ENCODE results near the gene INTS11. TPM values are rescaled to one million over a fixed set of nuclear protein-coding genes. Genes with fewer than 3 reads are reported as not detected.

The INTS11 gene
- total and polyA plus RNA-seq, 2 of the 13 experiments (the other 11 are each of a cell fraction or from before 2014, with no cell fraction given), result 52.8 to 94.8 TPM

DNA sequence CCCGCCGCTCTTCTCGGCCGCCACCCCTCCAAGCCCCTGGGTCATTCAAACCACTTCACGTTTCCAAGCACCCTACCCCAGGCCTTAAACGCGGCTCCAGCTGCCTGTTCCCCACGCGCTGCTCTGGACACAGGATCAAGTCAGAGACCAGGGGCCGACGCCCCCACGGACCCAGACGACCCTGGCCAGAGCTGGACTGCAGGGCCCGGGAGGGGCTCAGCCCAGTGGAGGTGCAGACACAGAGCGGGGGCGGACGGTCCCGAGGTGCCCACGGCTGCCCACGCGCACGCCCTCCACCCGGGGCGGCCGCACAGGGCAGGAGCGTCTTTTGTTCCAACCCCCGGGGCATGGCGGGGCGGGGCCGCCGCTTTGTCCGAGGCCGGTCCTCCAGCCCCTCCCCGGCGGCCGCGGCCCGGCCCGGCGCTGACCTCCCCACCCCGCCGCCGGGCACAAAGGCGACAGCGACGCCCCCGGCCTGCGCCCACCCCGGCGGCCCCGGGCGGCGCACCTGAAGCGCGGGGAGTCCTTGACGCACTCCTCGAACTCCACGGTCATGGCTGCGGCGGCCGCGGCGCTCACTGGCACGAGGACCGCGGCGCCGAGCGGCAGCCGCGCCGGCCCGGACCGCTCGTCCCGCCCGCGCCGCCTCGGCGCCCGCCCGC is 17.1 kb downstream of the INTS11 start (continued):
- TF ChIP-seq, protein P1, sequence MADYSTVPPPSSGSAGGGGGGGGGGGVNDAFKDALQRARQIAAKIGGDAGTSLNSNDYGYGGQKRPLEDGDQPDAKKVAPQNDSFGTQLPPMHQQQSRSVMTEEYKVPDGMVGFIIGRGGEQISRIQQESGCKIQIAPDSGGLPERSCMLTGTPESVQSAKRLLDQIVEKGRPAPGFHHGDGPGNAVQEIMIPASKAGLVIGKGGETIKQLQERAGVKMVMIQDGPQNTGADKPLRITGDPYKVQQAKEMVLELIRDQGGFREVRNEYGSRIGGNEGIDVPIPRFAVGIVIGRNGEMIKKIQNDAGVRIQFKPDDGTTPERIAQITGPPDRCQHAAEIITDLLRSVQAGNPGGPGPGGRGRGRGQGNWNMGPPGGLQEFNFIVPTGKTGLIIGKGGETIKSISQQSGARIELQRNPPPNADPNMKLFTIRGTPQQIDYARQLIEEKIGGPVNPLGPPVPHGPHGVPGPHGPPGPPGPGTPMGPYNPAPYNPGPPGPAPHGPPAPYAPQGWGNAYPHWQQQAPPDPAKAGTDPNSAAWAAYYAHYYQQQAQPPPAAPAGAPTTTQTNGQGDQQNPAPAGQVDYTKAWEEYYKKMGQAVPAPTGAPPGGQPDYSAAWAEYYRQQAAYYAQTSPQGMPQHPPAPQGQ (CRISPR knock-in tag; IDR thresholded peaks at IDR 0.05; ENCODE audit: borderline replicate concordance), result no peak
- no peak for TF ChIP-seq BCL3 (CRISPR knock-in tag; IDR thresholded peaks at IDR 0.05)
- no peak for TF ChIP-seq STAG1 (CRISPR knock-in tag; IDR thresholded peaks at IDR 0.05)
- TF ChIP-seq, protein P2, sequence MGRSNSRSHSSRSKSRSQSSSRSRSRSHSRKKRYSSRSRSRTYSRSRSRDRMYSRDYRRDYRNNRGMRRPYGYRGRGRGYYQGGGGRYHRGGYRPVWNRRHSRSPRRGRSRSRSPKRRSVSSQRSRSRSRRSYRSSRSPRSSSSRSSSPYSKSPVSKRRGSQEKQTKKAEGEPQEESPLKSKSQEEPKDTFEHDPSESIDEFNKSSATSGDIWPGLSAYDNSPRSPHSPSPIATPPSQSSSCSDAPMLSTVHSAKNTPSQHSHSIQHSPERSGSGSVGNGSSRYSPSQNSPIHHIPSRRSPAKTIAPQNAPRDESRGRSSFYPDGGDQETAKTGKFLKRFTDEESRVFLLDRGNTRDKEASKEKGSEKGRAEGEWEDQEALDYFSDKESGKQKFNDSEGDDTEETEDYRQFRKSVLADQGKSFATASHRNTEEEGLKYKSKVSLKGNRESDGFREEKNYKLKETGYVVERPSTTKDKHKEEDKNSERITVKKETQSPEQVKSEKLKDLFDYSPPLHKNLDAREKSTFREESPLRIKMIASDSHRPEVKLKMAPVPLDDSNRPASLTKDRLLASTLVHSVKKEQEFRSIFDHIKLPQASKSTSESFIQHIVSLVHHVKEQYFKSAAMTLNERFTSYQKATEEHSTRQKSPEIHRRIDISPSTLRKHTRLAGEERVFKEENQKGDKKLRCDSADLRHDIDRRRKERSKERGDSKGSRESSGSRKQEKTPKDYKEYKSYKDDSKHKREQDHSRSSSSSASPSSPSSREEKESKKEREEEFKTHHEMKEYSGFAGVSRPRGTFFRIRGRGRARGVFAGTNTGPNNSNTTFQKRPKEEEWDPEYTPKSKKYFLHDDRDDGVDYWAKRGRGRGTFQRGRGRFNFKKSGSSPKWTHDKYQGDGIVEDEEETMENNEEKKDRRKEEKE (IDR thresholded peaks at IDR 0.05), result no peak
- no peak for TF ChIP-seq ZNF549 (CRISPR knock-in tag; IDR thresholded peaks at IDR 0.05)
- TF ChIP-seq ARID2 (CRISPR knock-in tag; IDR thresholded peaks at IDR 0.05; ENCODE audit: borderline replicate concordance), result no peak
- no peak for TF ChIP-seq NONO (IDR thresholded peaks at IDR 0.05)
- TF ChIP-seq NONO (CRISPR knock-in tag; conservative IDR thresholded peaks at IDR 0.05), result no peak
- peak; percentile 68 for TF ChIP-seq RBM39 (IDR thresholded peaks at IDR 0.05; ENCODE audit: low read depth, low read length, poor library complexity, severe bottlenecking)
- TF ChIP-seq, protein P3, sequence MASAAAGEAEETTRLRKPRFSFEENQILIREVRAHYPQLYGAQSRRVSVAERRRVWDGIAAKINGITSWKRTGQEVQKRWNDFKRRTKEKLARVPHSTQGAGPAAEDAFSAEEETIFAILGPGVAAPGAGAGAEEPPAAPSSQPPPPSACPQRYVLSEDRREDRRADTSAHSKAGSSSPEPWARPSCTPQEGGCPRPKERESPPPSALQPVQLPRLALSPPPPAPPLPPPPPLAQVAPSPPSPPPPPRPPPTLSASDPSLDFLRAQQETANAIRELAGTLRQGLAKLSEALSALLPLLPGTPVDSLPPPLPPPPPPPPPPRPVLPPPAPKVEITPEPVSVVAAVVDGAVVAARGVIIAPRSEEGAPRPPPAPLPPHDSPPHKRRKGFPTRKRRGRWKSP (CRISPR knock-in tag; IDR thresholded peaks at IDR 0.05), result no peak
- peak; percentile 13; the same call in 1 of the 2 replicates for TF ChIP-seq KDM5B (CRISPR knock-in tag; IDR thresholded peaks at IDR 0.05; ENCODE audit: borderline replicate concordance)
- no peak for TF ChIP-seq ZNF747 (CRISPR knock-in tag; IDR thresholded peaks at IDR 0.05; ENCODE audit: borderline replicate concordance)
- TF ChIP-seq ZNF264 (CRISPR knock-in tag; IDR thresholded peaks at IDR 0.05), result no peak
- no peak for TF ChIP-seq SYNCRIP (IDR thresholded peaks at IDR 0.05; ENCODE audit: insufficient read depth, low read depth, low read length)
- no peak for TF ChIP-seq ZNF766 (CRISPR knock-in tag; IDR thresholded peaks at IDR 0.05; ENCODE audit: borderline replicate concordance)
- TF ChIP-seq ZNF543 (CRISPR knock-in tag; IDR thresholded peaks at IDR 0.05), result 0 out of 2 replicates have a peak, but pooled peaks have one; percentile 21
- 0 out of 2 replicates have a peak, but pooled peaks have one; percentile 9 for TF ChIP-seq ZNF558 (CRISPR knock-in tag; IDR thresholded peaks at IDR 0.05; ENCODE audit: borderline replicate concordance)
- no peak for TF ChIP-seq NBN (conservative IDR thresholded peaks at IDR 0.05)
- TF ChIP-seq NCOR1 (IDR thresholded peaks at IDR 0.05; ENCODE audit: borderline replicate concordance, low read length), result no peak
